ENCODE measurements around the gene FSCN2. TPM values are rescaled to one million over a fixed set of nuclear protein-coding genes. Genes with fewer than 3 reads are reported as not detected.

FSCN2 gene
- total and polyA plus RNA-seq, 5 donors from 2014 or later, result 0.17 to 0.74 TPM; not detected in 3

- Histone ChIP-seq H3K4me1 (ENCODE audit: control insufficient read depth, insufficient read depth, low read length, poor library complexity, severe bottlenecking) (no peaks in the 10 kb centered on the region), H3K27me3 (ENCODE audit: control insufficient read depth, insufficient read depth, low read length) (no peaks in the 10 kb centered on the region), H3K4me3 (ENCODE audit: low read depth, low read length) (no peak overlapping the region), H3K27ac (ENCODE audit: insufficient read depth, low read length, poor library complexity, severe bottlenecking) (no peak overlapping the region), H3K36me3 (ENCODE audit: control insufficient read depth, insufficient read depth, low read length) (peaks cover 83% of the 10 kb centered on the region), H3K9me3 (ENCODE audit: control insufficient read depth in 2 of 2, low read length in 2 of 2) (no peaks in the 10 kb centered on the region)
- Mint-ChIP-seq H3K4me3 (no peak overlapping the region), H3K4me1 (no peaks in the 10 kb centered on the region), H3K9me3 (no peaks in the 10 kb centered on the region), H3K36me3 (peaks cover 38% of the 10 kb centered on the region), H3K27me3 (no peaks in the 10 kb centered on the region), H3K27ac (peak overlapping the region in 1 of 3 donors; percentile 14)
- ATAC-seq (ENCODE audit: low read depth in 2 of 2) (no peak), DNase-seq (no peak)
Observed at GRCh38 chr17:81569986-81570514, 41.9 kb downstream of the FSCN2 start.

- Histone ChIP-seq H3K9me3 (ENCODE audit: control insufficient read depth in 2 of 2, low read length in 2 of 2) (no peaks in the 10 kb centered on the region), H3K27ac (ENCODE audit: insufficient read depth, low read length, poor library complexity, severe bottlenecking) (no peak overlapping the region), H3K36me3 (ENCODE audit: control insufficient read depth, insufficient read depth, low read length) (peaks cover 81% of the 10 kb centered on the region), H3K27me3 (ENCODE audit: control insufficient read depth, insufficient read depth, low read length) (no peaks in the 10 kb centered on the region), H3K4me1 (ENCODE audit: control insufficient read depth, insufficient read depth, low read length, poor library complexity, severe bottlenecking) (no peaks in the 10 kb centered on the region), H3K4me3 (ENCODE audit: low read depth, low read length) (no peak overlapping the region)
- no peaks in the 10 kb centered on the region for H3K27me3 Mint-ChIP-seq
- peaks cover 0 to 3% (median 0%) of the 10 kb centered on the region in 4 donors for H3K4me1 Mint-ChIP-seq
- DNase-seq (no peak), ATAC-seq (ENCODE audit: low read depth in 2 of 2) (no peak)
- H3K36me3 Mint-ChIP-seq, result peaks cover 32% of the 10 kb centered on the region
- H3K27ac Mint-ChIP-seq, result no peak overlapping the region
- H3K4me3 Mint-ChIP-seq, result no peak overlapping the region
- no peaks in the 10 kb centered on the region for H3K9me3 Mint-ChIP-seq
Observed at GRCh38 chr17:81570964-81571363, 42.8 kb downstream of the FSCN2 start.

GRCh38 chr17:81572563-81573168 is 44.5 kb downstream of the FSCN2 start:
- Mint-ChIP-seq H3K27ac (no peak overlapping the region), H3K9me3 (no peaks in the 10 kb centered on the region), H3K36me3 (peaks cover 34% of the 10 kb centered on the region), H3K4me1 (peaks cover 0 to 6% (median 2%) of the 10 kb centered on the region in 4 donors), H3K27me3 (no peaks in the 10 kb centered on the region), H3K4me3 (no peak overlapping the region)
- DNase-seq (no peak), ATAC-seq (ENCODE audit: low read depth in 2 of 2) (no peak)
- Histone ChIP-seq H3K27ac (ENCODE audit: insufficient read depth, low read length, poor library complexity, severe bottlenecking) (no peak overlapping the region), H3K4me3 (ENCODE audit: low read depth, low read length) (no peak overlapping the region), H3K9me3 (ENCODE audit: control insufficient read depth in 2 of 2, low read length in 2 of 2) (no peaks in the 10 kb centered on the region), H3K36me3 (ENCODE audit: control insufficient read depth, insufficient read depth, low read length) (peaks cover 75% of the 10 kb centered on the region), H3K4me1 (ENCODE audit: control insufficient read depth, insufficient read depth, low read length, poor library complexity, severe bottlenecking) (no peaks in the 10 kb centered on the region), H3K27me3 (ENCODE audit: control insufficient read depth, insufficient read depth, low read length) (no peaks in the 10 kb centered on the region)

- no peak overlapping the region for H3K27ac ChIP-seq (ENCODE audit: insufficient read depth, low read length, poor library complexity, severe bottlenecking)
- no peaks in the 10 kb centered on the region for H3K4me1 ChIP-seq (ENCODE audit: control insufficient read depth, insufficient read depth, low read length, poor library complexity, severe bottlenecking)
- H3K4me3 ChIP-seq (ENCODE audit: low read depth, low read length), result no peak overlapping the region
- DNase-seq (no peak), ATAC-seq (ENCODE audit: low read depth in 2 of 2) (no peak)
- Mint-ChIP-seq H3K27ac (peak overlapping the region in 1 of 3 donors; percentile 46), H3K27me3 (no peaks in the 10 kb centered on the region), H3K9me3 (no peaks in the 10 kb centered on the region), H3K36me3 (peaks cover 32% of the 10 kb centered on the region), H3K4me1 (peaks cover 0 to 9% (median 4%) of the 10 kb centered on the region in 4 donors), H3K4me3 (no peak overlapping the region)
- H3K27me3 ChIP-seq (ENCODE audit: control insufficient read depth, insufficient read depth, low read length), result no peaks in the 10 kb centered on the region
- H3K9me3 ChIP-seq (ENCODE audit: control insufficient read depth in 2 of 2, low read length in 2 of 2), result no peaks in the 10 kb centered on the region
- peaks cover 70% of the 10 kb centered on the region for H3K36me3 ChIP-seq (ENCODE audit: control insufficient read depth, insufficient read depth, low read length)
Observed at GRCh38 chr17:81573794-81574642, 45.8 kb downstream of the FSCN2 start.

GRCh38 chr17:81574643-81574956 is 46.4 kb downstream of the FSCN2 start:
- peaks cover 32% of the 10 kb centered on the region for H3K36me3 Mint-ChIP-seq
- no peaks in the 10 kb centered on the region for H3K9me3 ChIP-seq (ENCODE audit: control insufficient read depth in 2 of 2, low read length in 2 of 2)
- H3K36me3 ChIP-seq (ENCODE audit: control insufficient read depth, insufficient read depth, low read length), result peaks cover 69% of the 10 kb centered on the region
- ATAC-seq (ENCODE audit: low read depth in 2 of 2), result no peak
- no peaks in the 10 kb centered on the region for H3K27me3 ChIP-seq (ENCODE audit: control insufficient read depth, insufficient read depth, low read length)
- no peaks in the 10 kb centered on the region for H3K27me3 Mint-ChIP-seq
- H3K4me1 Mint-ChIP-seq, result peaks cover 0 to 9% (median 4%) of the 10 kb centered on the region in 4 donors
- H3K4me1 ChIP-seq (ENCODE audit: control insufficient read depth, insufficient read depth, low read length, poor library complexity, severe bottlenecking), result no peaks in the 10 kb centered on the region
- H3K4me3 ChIP-seq (ENCODE audit: low read depth, low read length), result no peak overlapping the region
- no peak for DNase-seq
- no peak overlapping the region for H3K27ac ChIP-seq (ENCODE audit: insufficient read depth, low read length, poor library complexity, severe bottlenecking)
- no peak overlapping the region for H3K4me3 Mint-ChIP-seq
- no peaks in the 10 kb centered on the region for H3K9me3 Mint-ChIP-seq
- no peak overlapping the region for H3K27ac Mint-ChIP-seq

- H3K27ac ChIP-seq (ENCODE audit: insufficient read depth, low read length, poor library complexity, severe bottlenecking), result no peak overlapping the region
- peak overlapping the region in 1 of 3 donors; percentile 28 for H3K27ac Mint-ChIP-seq
- ATAC-seq (ENCODE audit: low read depth in 2 of 2), result no peak
Observed at GRCh38 chr17:81575836-81576235, 47.7 kb downstream of the FSCN2 start.

GRCh38 chr17:81576621-81577277 is 48.6 kb downstream of the FSCN2 start:
- Mint-ChIP-seq H3K36me3 (peaks cover 38% of the 10 kb centered on the region), H3K9me3 (no peaks in the 10 kb centered on the region), H3K4me1 (peaks cover 0 to 9% (median 4%) of the 10 kb centered on the region in 4 donors), H3K4me3 (no peak overlapping the region), H3K27me3 (no peaks in the 10 kb centered on the region), H3K27ac (peak overlapping the region in 2 of 3 donors; percentile 1 to 10)
- DNase-seq (no peak), ATAC-seq (ENCODE audit: low read depth in 2 of 2) (no peak)
- Histone ChIP-seq H3K36me3 (ENCODE audit: control insufficient read depth, insufficient read depth, low read length) (peaks cover 53% of the 10 kb centered on the region), H3K27ac (ENCODE audit: insufficient read depth, low read length, poor library complexity, severe bottlenecking) (no peak overlapping the region), H3K4me3 (ENCODE audit: low read depth, low read length) (no peak overlapping the region), H3K9me3 (ENCODE audit: control insufficient read depth in 2 of 2, low read length in 2 of 2) (no peaks in the 10 kb centered on the region), H3K27me3 (ENCODE audit: control insufficient read depth, insufficient read depth, low read length) (no peaks in the 10 kb centered on the region), H3K4me1 (ENCODE audit: control insufficient read depth, insufficient read depth, low read length, poor library complexity, severe bottlenecking) (no peaks in the 10 kb centered on the region)

More at GRCh38 chr17:81575836-81576235, 47.7 kb downstream of the FSCN2 start:
- Mint-ChIP-seq H3K36me3 (peaks cover 34% of the 10 kb centered on the region), H3K4me1 (peaks cover 0 to 9% (median 4%) of the 10 kb centered on the region in 4 donors), H3K27me3 (no peaks in the 10 kb centered on the region), H3K9me3 (no peaks in the 10 kb centered on the region), H3K4me3 (no peak overlapping the region)
- no peak for DNase-seq
- H3K9me3 ChIP-seq (ENCODE audit: control insufficient read depth in 2 of 2, low read length in 2 of 2), result no peaks in the 10 kb centered on the region
- no peak overlapping the region for H3K4me3 ChIP-seq (ENCODE audit: low read depth, low read length)
- H3K36me3 ChIP-seq (ENCODE audit: control insufficient read depth, insufficient read depth, low read length), result peaks cover 59% of the 10 kb centered on the region
- H3K27me3 ChIP-seq (ENCODE audit: control insufficient read depth, insufficient read depth, low read length), result no peaks in the 10 kb centered on the region
- H3K4me1 ChIP-seq (ENCODE audit: control insufficient read depth, insufficient read depth, low read length, poor library complexity, severe bottlenecking), result no peaks in the 10 kb centered on the region
